OCI-LY3 (cell line): ENCODE measurements around the gene GNS.

Experiments
- CTCF ChIP-seq: fragments of 200-600, 300-600 bp; sonication (generic); IDR thresholded peaks from 2 replicates; pipeline ENCODE4 v1.5.1; 2014; ENCODE audit warnings: antibody characterized with exemption, low read length, low read depth
- EZH2phosphoT487 ChIP-seq: fragments of 200-600 bp; shearing (Covaris generic); IDR thresholded peaks from 2 replicates; pipeline ENCODE4 v1.6.1; 2018; ENCODE audit warnings: antibody characterized with exemption, mixed run types, low read depth

GRCh38 chr12:64806173-64806572 lies 47.0 kb upstream of the GNS start:
- TF ChIP-seq CTCF (no peak), EZH2phosphoT487 (no peak)
